Osteocyte (in vitro differentiated cells): ENCODE measurements around the gene SFMBT1. TPM values are rescaled to one million over a fixed set of nuclear protein-coding genes. Genes with fewer than 3 reads are reported as not detected.

ENCODE experiments used
- DNase-seq: peaks from one replicate; pipeline ENCODE4 v3.0.0; 2021; ENCODE audit warnings: mixed read lengths; ENCODE audit not compliant: unreplicated experiment; ENCODE audit errors: extremely low spot score
- H3K27ac Mint-ChIP-seq: one replicate; pipeline ENCODE4 v1.8.0; 2021; ENCODE audit warnings: mild to moderate bottlenecking, mixed read lengths; ENCODE audit not compliant: unreplicated experiment
- H3K27me3 Mint-ChIP-seq: one replicate; pipeline ENCODE4 v1.8.0; 2021; ENCODE audit warnings: mixed read lengths; ENCODE audit not compliant: unreplicated experiment
- H3K36me3 Mint-ChIP-seq: one replicate; pipeline ENCODE4 v1.8.0; 2021; ENCODE audit warnings: mixed read lengths; ENCODE audit not compliant: unreplicated experiment
- H3K4me1 Mint-ChIP-seq: one replicate; pipeline ENCODE4 v1.8.0; 2021; ENCODE audit warnings: mixed read lengths; ENCODE audit not compliant: unreplicated experiment
- H3K4me3 Mint-ChIP-seq: one replicate; pipeline ENCODE4 v1.8.0; 2021; ENCODE audit warnings: mild to moderate bottlenecking, moderate library complexity, mixed read lengths; ENCODE audit not compliant: unreplicated experiment
- H3K9me3 Mint-ChIP-seq: one replicate; pipeline ENCODE4 v1.8.0; 2021; ENCODE audit warnings: mixed read lengths; ENCODE audit not compliant: unreplicated experiment
- CTCF ChIP-seq: fragments of 200-600 bp; sonication (generic); IDR thresholded peaks from 2 replicates; pipeline ENCODE4 v1.5.0; 2021; ENCODE audit warnings: antibody characterized with exemption, mild to moderate bottlenecking, moderate library complexity
- total RNA-seq: library from RNA; stranded (reverse); gene quantifications from 2 replicates; pipeline ENCODE4 v1.2.1, GENCODE V29; 2021

Gene SFMBT1
- total RNA-seq, 1 donor from 2014 or later: 8.0 TPM

DNA sequence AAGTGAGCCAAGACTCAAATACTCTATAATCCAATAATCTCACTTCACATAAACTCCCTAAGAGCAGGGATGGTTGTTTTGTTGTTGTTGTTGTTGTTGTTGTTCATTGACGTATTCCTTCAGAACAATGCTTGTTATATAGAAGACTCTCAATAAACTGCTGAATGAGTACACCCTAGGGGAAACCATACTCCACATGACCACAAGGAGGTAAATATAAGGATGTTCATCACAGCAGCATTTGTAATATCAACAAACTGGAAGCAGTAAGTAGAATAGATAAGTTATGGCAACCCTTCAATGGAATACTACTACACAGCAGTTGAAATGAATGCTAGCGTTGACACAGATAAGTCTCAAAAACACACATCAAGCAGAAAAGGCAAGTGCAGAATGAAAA, 86.1 kb downstream of the SFMBT1 start:
- DNase-seq: no peak
- H3K9me3 Mint-ChIP-seq: peaks cover 4% of the 10 kb centered on the region
- H3K36me3 Mint-ChIP-seq: peaks cover 12% of the 10 kb centered on the region
- no peak for TF ChIP-seq CTCF
- no peaks in the 10 kb centered on the region for H3K4me1 Mint-ChIP-seq
- H3K27me3 Mint-ChIP-seq: no peaks in the 10 kb centered on the region
- H3K27ac Mint-ChIP-seq: no peak overlapping the region
- H3K4me3 Mint-ChIP-seq: no peak overlapping the region

- H3K4me1 Mint-ChIP-seq: peaks cover 1% of the 10 kb centered on the region
- no peaks in the 10 kb centered on the region for H3K9me3 Mint-ChIP-seq
- H3K36me3 Mint-ChIP-seq: peaks cover 10% of the 10 kb centered on the region
- no peak for TF ChIP-seq CTCF
- no peak overlapping the region for H3K4me3 Mint-ChIP-seq
- no peak for DNase-seq
- no peaks in the 10 kb centered on the region for H3K27me3 Mint-ChIP-seq
- H3K27ac Mint-ChIP-seq: no peak overlapping the region
Observed at GRCh38 chr3:52939600-52939999, 106.3 kb downstream of the SFMBT1 start.

DNA sequence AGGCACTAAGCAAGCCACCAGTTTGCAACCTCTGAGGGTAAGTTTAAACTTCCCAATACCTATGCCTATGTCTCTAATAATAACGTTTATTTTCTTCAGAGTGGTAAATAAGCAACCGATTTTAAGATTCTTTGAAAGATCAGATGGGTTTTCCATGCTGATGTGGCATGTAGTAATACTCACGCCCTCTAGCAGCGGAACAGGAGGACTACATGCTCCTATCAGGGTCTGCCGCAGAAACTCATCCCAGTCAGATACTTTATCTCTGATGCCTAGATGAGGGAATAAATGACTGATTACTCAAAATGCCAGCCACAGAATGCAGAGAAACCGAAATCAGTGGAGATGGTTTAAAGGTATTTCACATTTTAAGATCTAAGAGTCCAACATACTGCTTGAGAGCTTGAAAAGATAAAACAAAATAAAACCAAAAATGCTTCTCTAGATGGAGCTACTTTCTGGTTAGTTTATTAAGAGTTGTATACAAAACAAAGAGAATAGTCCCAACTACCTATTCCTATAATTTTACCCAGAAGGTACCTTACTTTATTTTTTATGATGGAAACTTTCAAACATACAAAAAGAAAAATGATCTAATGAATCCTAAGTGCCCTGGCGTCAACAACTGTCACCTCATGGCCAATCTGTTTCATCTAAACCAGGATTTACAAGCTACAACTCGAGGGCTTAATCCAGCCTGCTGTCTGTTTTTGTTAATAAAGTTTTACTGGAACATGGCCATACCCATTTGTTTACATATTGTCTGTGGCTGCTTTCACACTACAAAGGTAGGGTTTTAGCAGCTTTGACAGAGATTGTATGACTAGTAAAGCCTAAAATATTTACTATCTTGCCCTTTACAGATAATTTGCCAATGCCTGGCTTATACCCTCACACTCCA, 111.0 kb downstream of the SFMBT1 start:
- peak; percentile 84 for TF ChIP-seq CTCF
- no peak for DNase-seq
- peaks cover 6% of the 10 kb centered on the region for H3K36me3 Mint-ChIP-seq
- H3K4me3 Mint-ChIP-seq: no peak overlapping the region
- no peaks in the 10 kb centered on the region for H3K4me1 Mint-ChIP-seq
- no peak overlapping the region for H3K27ac Mint-ChIP-seq
- no peaks in the 10 kb centered on the region for H3K27me3 Mint-ChIP-seq
- no peaks in the 10 kb centered on the region for H3K9me3 Mint-ChIP-seq

- Mint-ChIP-seq H3K4me3 (no peak overlapping the region), H3K9me3 (no peaks in the 10 kb centered on the region), H3K36me3 (peaks cover 3% of the 10 kb centered on the region), H3K27ac (no peak overlapping the region), H3K27me3 (no peaks in the 10 kb centered on the region), H3K4me1 (no peaks in the 10 kb centered on the region)
- no peak for TF ChIP-seq CTCF
- no peak for DNase-seq
Observed at GRCh38 chr3:52931889-52932288, 114.0 kb downstream of the SFMBT1 start.

DNA sequence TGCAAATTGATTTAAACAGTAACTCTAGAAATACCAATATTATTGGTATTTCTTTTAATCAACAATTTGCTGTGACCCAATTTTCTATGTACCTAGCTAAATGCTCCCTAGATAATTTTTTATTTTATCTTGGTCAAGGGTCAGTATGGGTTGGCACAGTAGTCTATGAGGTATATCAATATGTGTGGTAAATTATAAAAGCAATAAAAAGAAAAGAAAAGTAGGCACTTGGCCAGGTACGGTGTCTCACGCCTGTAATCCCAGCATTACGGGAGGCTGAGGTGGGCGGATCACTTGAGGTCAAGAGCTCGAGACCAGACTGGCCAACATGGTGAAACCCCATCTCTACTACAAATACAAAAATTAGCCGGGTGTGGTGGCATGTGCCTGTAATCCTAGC, 114.5 kb downstream of the SFMBT1 start:
- H3K27ac Mint-ChIP-seq: no peak overlapping the region
- DNase-seq: no peak
- peaks cover 3% of the 10 kb centered on the region for H3K36me3 Mint-ChIP-seq
- H3K4me1 Mint-ChIP-seq: no peaks in the 10 kb centered on the region
- H3K9me3 Mint-ChIP-seq: no peaks in the 10 kb centered on the region
- no peak overlapping the region for H3K4me3 Mint-ChIP-seq
- TF ChIP-seq CTCF: no peak
- no peaks in the 10 kb centered on the region for H3K27me3 Mint-ChIP-seq
